H1 (cell line): ENCODE data around the gene INSM1. TPM values are rescaled to one million over a fixed set of nuclear protein-coding genes. Genes with fewer than 3 reads are reported as not detected.

ENCODE experiments used
- CHD1 ChIP-seq: IDR thresholded peaks from 2 replicates; pipeline ENCODE4 v1.6.1; 2012; ENCODE audit warnings: low read depth, low read length, improper control_type of control experiment
- EZH2 ChIP-seq: fragments of 200-600 bp; sonication (generic); IDR thresholded peaks from 2 replicates; pipeline ENCODE4 v1.7.1; 2012; ENCODE audit warnings: low read depth, mild to moderate bottlenecking, moderate library complexity, low read length, inconsistent platforms; ENCODE audit not compliant: severe bottlenecking
- GABPA ChIP-seq: IDR thresholded peaks from 2 replicates; pipeline ENCODE4 v1.6.1; 2011; ENCODE audit warnings: mild to moderate bottlenecking, low read length, moderate library complexity, borderline replicate concordance; ENCODE audit not compliant: insufficient read depth
- JUND ChIP-seq: IDR thresholded peaks from 2 replicates; pipeline ENCODE4 v1.6.1; 2011; ENCODE audit warnings: mild to moderate bottlenecking, improper control_type of control experiment, low read length
- RAD21 ChIP-seq, 2 experiments: IDR thresholded peaks in 1 of 2; conservative IDR thresholded peaks in 1 of 2; 2 replicates each; pipeline ENCODE4 v1.6.1; 2011; ENCODE audit warnings: low read depth in 2 of 2, low read length in 2 of 2, improper control_type of control experiment in 1 of 2, inconsistent platforms in 1 of 2, mild to moderate bottlenecking in 1 of 2, moderate library complexity in 1 of 2
- TEAD4 ChIP-seq: IDR thresholded peaks from 2 replicates; pipeline ENCODE4 v1.6.1; 2012; ENCODE audit warnings: low read depth, low read length, inconsistent platforms, mixed read lengths
- polyA plus RNA-seq, 7 experiments: library from polyadenylated mRNA; depleted of rRNA in 3 of 7; stranded (reverse) in 5 of 7; unstranded in 2 of 7; fragments of >200 nt in 5 of 7; fragments of 200-250 nt in 2 of 7; gene quantifications; 1 replicate in 5 of 7; 2 replicates in 1 of 7; 4 replicates in 1 of 7; pipeline versions ENCODE4 v1.2.1 to v1.2.3, GENCODE V29; 2011 to 2013; ENCODE audit warnings: missing spikeins in 2 of 7, mixed read lengths in 2 of 7
- total RNA-seq: library from RNA; stranded (reverse); fragmentation: NEBNext Ultra II Directional; extraction: Animal tissue kit (Norgen Biotek cat#: 25700); gene quantifications from 2 replicates; pipeline ENCODE4 v1.2.1, GENCODE V29; 2021
- TF ChIP-seq, protein P1 (sequence below): IDR thresholded peaks from 2 replicates; pipeline ENCODE4 v1.6.1; 2012; ENCODE audit warnings: inconsistent platforms

The INSM1 gene
- total and polyA plus RNA-seq, 2 of the 8 experiments (the other 6 are each of a cell fraction or from before 2014, with no cell fraction given): 0.86 to 2.5 TPM

DNA sequence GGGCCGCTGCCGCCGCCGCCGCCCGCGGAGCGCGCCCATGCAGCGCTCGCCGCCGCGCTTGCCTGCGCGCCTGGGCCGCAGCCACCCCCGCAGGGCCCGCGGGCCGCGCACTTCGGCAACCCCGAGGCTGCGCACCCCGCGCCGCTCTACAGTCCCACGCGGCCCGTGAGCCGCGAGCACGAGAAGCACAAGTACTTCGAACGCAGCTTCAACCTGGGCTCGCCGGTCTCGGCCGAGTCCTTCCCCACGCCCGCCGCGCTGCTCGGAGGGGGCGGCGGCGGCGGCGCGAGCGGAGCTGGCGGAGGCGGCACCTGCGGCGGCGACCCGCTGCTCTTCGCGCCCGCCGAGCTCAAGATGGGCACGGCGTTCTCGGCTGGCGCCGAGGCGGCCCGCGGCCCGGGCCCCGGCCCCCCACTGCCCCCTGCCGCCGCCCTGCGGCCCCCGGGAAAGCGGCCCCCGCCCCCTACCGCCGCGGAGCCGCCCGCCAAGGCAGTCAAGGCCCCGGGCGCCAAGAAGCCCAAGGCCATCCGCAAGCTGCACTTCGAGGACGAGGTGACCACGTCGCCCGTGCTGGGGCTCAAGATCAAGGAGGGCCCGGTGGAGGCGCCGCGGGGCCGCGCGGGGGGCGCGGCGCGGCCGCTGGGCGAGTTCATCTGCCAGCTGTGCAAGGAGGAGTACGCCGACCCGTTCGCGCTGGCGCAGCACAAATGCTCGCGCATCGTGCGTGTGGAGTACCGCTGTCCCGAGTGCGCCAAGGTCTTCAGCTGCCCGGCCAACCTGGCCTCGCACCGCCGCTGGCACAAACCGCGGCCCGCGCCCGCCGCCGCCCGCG lies 730 bp downstream of the INSM1 start (continued):
- TF ChIP-seq GABPA (no peak), EZH2 (peak; percentile 70), RAD21 (IDR thresholded peaks at IDR 0.05 in 1 of 2, conservative IDR thresholded peaks at IDR 0.05 in 1 of 2; ENCODE audit: low read depth in 2 of 2, low read length in 2 of 2) (0 out of 4 replicates have a peak, but pooled peaks of 1 of the 2 experiments have one; percentile 1), CHD1 (no peak), JUND (no peak), TEAD4 (no peak)
- TF ChIP-seq, protein P1, sequence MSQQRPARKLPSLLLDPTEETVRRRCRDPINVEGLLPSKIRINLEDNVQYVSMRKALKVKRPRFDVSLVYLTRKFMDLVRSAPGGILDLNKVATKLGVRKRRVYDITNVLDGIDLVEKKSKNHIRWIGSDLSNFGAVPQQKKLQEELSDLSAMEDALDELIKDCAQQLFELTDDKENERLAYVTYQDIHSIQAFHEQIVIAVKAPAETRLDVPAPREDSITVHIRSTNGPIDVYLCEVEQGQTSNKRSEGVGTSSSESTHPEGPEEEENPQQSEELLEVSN: peak; percentile 34; the same call in 1 of the 2 replicates
